ENCODE measurements around the gene PLA2G15. TPM values are rescaled to one million over a fixed set of nuclear protein-coding genes. Genes with fewer than 3 reads are reported as not detected.

The PLA2G15 gene
- 12.2 to 15.0 TPM (median 14.2 TPM) in 5 replicates for total RNA-seq (2022; extraction: Qiagen RNA extraction; ENCODE audit: low read depth)

GRCh38 chr16:68244903-68245853, at the start of gene PLA2G15:
TSS of gene PLA2G15 (plus strand) at chr16:68245373. CDS start at chr16:68245427, 54 bp downstream.

GRCh38 chr16:68235887-68236136, 9.4 kb upstream of the PLA2G15 start, which contains the start of gene ESRP2:
TSS of gene ESRP2 (minus strand) at chr16:68236127. CDS start at chr16:68236045, 82 bp downstream.

GRCh38 chr16:68264128-68265077, 19.2 kb downstream of the PLA2G15 start, which contains the start of gene SLC7A6:
TSS of gene SLC7A6 (plus strand) at chr16:68264526. CDS start at chr16:68274727, 10,201 bp downstream.

Other genes starting within 250 kb of the PLA2G15 start
- gene DPEP2, start 245.9 kb upstream of the PLA2G15 start, total RNA-seq (2022; extraction: Qiagen RNA extraction; ENCODE audit: low read depth) = not detected in 5 replicates
- gene DPEP2NB, start 229.5 kb upstream of the PLA2G15 start, total RNA-seq (2022; extraction: Qiagen RNA extraction; ENCODE audit: low read depth) = not detected in 5 replicates
- 19.6 to 20.7 TPM (median 20.1 TPM) in 5 replicates for gene DDX28, start 222.1 kb upstream of the PLA2G15 start, total RNA-seq (2022; extraction: Qiagen RNA extraction; ENCODE audit: low read depth)
- gene DUS2, start 222.1 kb upstream of the PLA2G15 start, total RNA-seq (2022; extraction: Qiagen RNA extraction; ENCODE audit: low read depth) = 16.1 to 19.0 TPM (median 18.4 TPM) in 5 replicates
- 14.7 to 19.0 TPM (median 18.8 TPM) in 5 replicates for gene NFATC3, start 160.0 kb upstream of the PLA2G15 start, total RNA-seq (2022; extraction: Qiagen RNA extraction; ENCODE audit: low read depth)
- gene ESRP2, start 9.2 kb upstream of the PLA2G15 start, total RNA-seq (2022; extraction: Qiagen RNA extraction; ENCODE audit: low read depth) = 0.05 to 0.19 TPM (median 0.09 TPM) in 4 of 5 replicates, not detected in the other
- gene SLC7A6, start 19.2 kb downstream of the PLA2G15 start, total RNA-seq (2022; extraction: Qiagen RNA extraction; ENCODE audit: low read depth) = 35.2 to 38.2 TPM (median 36.1 TPM) in 5 replicates
- gene SLC7A6OS, start 65.6 kb downstream of the PLA2G15 start, total RNA-seq (2022; extraction: Qiagen RNA extraction; ENCODE audit: low read depth) = 10.0 to 12.8 TPM (median 11.6 TPM) in 5 replicates
- gene PRMT7, start 65.6 kb downstream of the PLA2G15 start, total RNA-seq (2022; extraction: Qiagen RNA extraction; ENCODE audit: low read depth) = 30.2 to 32.7 TPM (median 31.2 TPM) in 5 replicates
- gene SMPD3, start 203.1 kb downstream of the PLA2G15 start, total RNA-seq (2022; extraction: Qiagen RNA extraction; ENCODE audit: low read depth) = 0.12 to 0.42 TPM (median 0.14 TPM) in 5 replicates